GM21619 (cell line): ENCODE measurements around the gene STOX2.

Source experiments
- ATAC-seq: cut with Tn5 transposase; IDR thresholded peaks from one replicate; pipeline ENCODE4 v1.9.1; 2021; ENCODE audit not compliant: unreplicated experiment

STOX2 gene

GRCh38 chr4:183888564-183888963 lies 16.5 kb upstream of the STOX2 start:
- ATAC-seq, result no peak

GRCh38 chr4:183889190-183889589 lies 15.9 kb upstream of the STOX2 start:
- ATAC-seq, result no peak

- peak; percentile 56 for ATAC-seq
These were observed 7.9 kb upstream of the STOX2 start for GRCh38 chr4:183897193-183897592.

- ATAC-seq, result no peak
These were observed 6.7 kb upstream of the STOX2 start for GRCh38 chr4:183898456-183898855.

- no peak for ATAC-seq
These were observed 1.9 kb upstream of the STOX2 start for GRCh38 chr4:183903021-183903760.

- ATAC-seq, result no peak
These were observed 734 bp downstream of the STOX2 start for GRCh38 chr4:183905593-183906488.

- no peak for ATAC-seq
These were observed 1.3 kb downstream of the STOX2 start for GRCh38 chr4:183906489-183906738.

GRCh38 chr4:183906739-183907651 lies 1.9 kb downstream of the STOX2 start:
- no peak for ATAC-seq

- no peak for ATAC-seq
These were observed 3.0 kb downstream of the STOX2 start for GRCh38 chr4:183907871-183908683.

GRCh38 chr4:183909187-183909586 lies 4.1 kb downstream of the STOX2 start:
- ATAC-seq, result no peak

- no peak for ATAC-seq
These were observed 4.7 kb downstream of the STOX2 start for GRCh38 chr4:183909801-183910200.

- ATAC-seq, result no peak
These were observed 7.5 kb downstream of the STOX2 start for GRCh38 chr4:183912585-183912984.

GRCh38 chr4:183915976-183916375 lies 10.9 kb downstream of the STOX2 start:
- no peak for ATAC-seq

- ATAC-seq, result no peak
These were observed 13.6 kb downstream of the STOX2 start for GRCh38 chr4:183918696-183919095.

- no peak for ATAC-seq
These were observed 14.0 kb downstream of the STOX2 start for GRCh38 chr4:183919141-183919540.

GRCh38 chr4:183920512-183920911 lies 15.4 kb downstream of the STOX2 start:
- ATAC-seq, result no peak

GRCh38 chr4:183921335-183921734 lies 16.2 kb downstream of the STOX2 start:
- no peak for ATAC-seq

- ATAC-seq, result no peak
These were observed 19.4 kb downstream of the STOX2 start for GRCh38 chr4:183924362-183925044.

- ATAC-seq, result no peak
These were observed 21.8 kb downstream of the STOX2 start for GRCh38 chr4:183926950-183927349.

GRCh38 chr4:183932576-183932975 lies 27.5 kb downstream of the STOX2 start:
- ATAC-seq, result no peak
